Measurements from ENCODE around the gene OR10V1.

The OR10V1 gene

DNA sequence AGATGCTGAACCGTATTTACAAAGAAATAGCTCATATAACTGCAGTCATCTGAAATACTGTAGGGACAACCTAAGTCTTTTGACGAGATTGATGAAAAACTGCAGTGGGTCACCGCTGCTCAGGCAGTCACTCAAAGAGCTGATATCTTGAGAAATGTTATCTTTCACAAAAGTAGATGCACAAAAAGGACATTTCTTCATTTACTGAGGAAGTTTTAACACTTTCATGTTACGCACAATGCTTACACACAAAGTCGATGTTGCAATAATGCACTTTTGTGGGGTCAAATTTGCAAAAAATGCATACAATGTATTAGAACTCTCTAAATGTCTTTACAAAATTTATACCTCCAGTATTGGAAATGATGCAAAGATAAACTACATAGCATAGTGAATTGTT, 16.2 kb upstream of the OR10V1 start:
- ATAC-seq: no peak
- TF ChIP-seq, protein P1, sequence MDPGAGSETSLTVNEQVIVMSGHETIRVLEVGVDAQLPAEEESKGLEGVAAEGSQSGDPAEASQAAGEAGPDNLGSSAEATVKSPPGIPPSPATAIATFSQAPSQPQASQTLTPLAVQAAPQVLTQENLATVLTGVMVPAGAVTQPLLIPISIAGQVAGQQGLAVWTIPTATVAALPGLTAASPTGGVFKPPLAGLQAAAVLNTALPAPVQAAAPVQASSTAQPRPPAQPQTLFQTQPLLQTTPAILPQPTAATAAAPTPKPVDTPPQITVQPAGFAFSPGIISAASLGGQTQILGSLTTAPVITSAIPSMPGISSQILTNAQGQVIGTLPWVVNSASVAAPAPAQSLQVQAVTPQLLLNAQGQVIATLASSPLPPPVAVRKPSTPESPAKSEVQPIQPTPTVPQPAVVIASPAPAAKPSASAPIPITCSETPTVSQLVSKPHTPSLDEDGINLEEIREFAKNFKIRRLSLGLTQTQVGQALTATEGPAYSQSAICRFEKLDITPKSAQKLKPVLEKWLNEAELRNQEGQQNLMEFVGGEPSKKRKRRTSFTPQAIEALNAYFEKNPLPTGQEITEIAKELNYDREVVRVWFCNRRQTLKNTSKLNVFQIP (CRISPR knock-in tag; IDR thresholded peaks at IDR 0.05; ENCODE audit: borderline replicate concordance, low read depth): no peak

DNA sequence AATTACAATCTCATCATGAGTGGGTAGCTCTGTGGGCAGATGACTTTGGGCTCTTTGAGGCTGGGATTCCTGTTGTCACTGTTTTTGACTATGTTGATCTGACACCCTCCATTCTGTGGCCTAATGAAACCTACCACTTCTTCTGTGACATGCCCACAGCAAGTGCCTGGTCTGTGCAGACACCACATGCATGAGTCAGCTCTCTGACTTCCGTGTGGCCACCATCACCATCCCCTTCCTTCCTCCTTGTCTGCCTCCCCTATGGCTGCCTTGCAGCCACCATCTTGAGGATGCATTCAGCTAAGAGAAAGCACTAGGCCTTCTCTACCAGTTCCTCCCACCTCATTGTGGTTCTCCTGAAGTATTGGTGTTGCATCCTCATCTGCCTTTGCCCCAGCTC, 15.3 kb upstream of the OR10V1 start:
- no peak for ATAC-seq
- TF ChIP-seq, protein P1 (CRISPR knock-in tag; IDR thresholded peaks at IDR 0.05; ENCODE audit: borderline replicate concordance, low read depth): no peak
- TF ChIP-seq SNAI2 (CRISPR knock-in tag; IDR thresholded peaks at IDR 0.05) (no peak), ZNF8 (CRISPR knock-in tag; IDR thresholded peaks at IDR 0.05) (no peak), PPARA (CRISPR knock-in tag; IDR thresholded peaks at IDR 0.05; ENCODE audit: borderline replicate concordance) (no peak), ARNTL (CRISPR knock-in tag; IDR thresholded peaks at IDR 0.05; ENCODE audit: borderline replicate concordance, low read depth) (no peak), ZNF70 (CRISPR knock-in tag; IDR thresholded peaks at IDR 0.05) (no peak), TCF4 (CRISPR knock-in tag; IDR thresholded peaks at IDR 0.05; ENCODE audit: borderline replicate concordance) (no peak), BACH2 (CRISPR knock-in tag; IDR thresholded peaks at IDR 0.05; ENCODE audit: borderline replicate concordance) (no peak), ZC3H10 (CRISPR knock-in tag; IDR thresholded peaks at IDR 0.05) (no peak)
- TF ChIP-seq, protein P2, sequence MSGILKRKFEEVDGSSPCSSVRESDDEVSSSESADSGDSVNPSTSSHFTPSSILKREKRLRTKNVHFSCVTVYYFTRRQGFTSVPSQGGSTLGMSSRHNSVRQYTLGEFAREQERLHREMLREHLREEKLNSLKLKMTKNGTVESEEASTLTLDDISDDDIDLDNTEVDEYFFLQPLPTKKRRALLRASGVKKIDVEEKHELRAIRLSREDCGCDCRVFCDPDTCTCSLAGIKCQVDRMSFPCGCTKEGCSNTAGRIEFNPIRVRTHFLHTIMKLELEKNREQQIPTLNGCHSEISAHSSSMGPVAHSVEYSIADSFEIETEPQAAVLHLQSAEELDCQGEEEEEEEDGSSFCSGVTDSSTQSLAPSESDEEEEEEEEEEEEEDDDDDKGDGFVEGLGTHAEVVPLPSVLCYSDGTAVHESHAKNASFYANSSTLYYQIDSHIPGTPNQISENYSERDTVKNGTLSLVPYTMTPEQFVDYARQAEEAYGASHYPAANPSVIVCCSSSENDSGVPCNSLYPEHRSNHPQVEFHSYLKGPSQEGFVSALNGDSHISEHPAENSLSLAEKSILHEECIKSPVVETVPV (CRISPR knock-in tag; IDR thresholded peaks at IDR 0.05): no peak
- TF ChIP-seq, protein P3, sequence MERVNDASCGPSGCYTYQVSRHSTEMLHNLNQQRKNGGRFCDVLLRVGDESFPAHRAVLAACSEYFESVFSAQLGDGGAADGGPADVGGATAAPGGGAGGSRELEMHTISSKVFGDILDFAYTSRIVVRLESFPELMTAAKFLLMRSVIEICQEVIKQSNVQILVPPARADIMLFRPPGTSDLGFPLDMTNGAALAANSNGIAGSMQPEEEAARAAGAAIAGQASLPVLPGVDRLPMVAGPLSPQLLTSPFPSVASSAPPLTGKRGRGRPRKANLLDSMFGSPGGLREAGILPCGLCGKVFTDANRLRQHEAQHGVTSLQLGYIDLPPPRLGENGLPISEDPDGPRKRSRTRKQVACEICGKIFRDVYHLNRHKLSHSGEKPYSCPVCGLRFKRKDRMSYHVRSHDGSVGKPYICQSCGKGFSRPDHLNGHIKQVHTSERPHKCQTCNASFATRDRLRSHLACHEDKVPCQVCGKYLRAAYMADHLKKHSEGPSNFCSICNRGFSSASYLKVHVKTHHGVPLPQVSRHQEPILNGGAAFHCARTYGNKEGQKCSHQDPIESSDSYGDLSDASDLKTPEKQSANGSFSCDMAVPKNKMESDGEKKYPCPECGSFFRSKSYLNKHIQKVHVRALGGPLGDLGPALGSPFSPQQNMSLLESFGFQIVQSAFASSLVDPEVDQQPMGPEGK (CRISPR knock-in tag; IDR thresholded peaks at IDR 0.05; ENCODE audit: borderline replicate concordance): no peak

DNA sequence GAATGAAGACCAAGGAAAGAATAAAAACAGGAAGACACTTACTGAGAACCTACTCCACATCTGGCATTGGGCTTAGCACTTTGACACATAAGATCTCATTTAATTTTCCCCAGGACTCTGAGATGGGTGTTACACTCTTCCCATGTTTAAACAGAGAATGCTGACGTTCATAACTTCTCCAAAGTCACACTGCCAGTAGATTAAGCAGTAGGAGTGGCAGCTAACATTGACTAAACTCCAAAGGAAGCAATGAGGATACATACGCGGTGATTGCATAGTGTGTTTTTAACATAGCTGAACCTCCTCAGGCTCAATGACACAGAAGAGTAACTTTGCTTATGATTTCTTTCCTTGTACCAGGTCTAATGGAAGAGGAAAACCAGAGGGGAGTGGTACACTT, 14.5 kb upstream of the OR10V1 start:
- TF ChIP-seq BACH2 (CRISPR knock-in tag; IDR thresholded peaks at IDR 0.05; ENCODE audit: borderline replicate concordance) (no peak), GLIS3 (CRISPR knock-in tag; IDR thresholded peaks at IDR 0.05) (no peak), CSDC2 (CRISPR knock-in tag; IDR thresholded peaks at IDR 0.05) (no peak), ZNF70 (CRISPR knock-in tag; IDR thresholded peaks at IDR 0.05) (no peak), ZNF565 (CRISPR knock-in tag; conservative IDR thresholded peaks at IDR 0.05; ENCODE audit: low read depth) (no peak), ZC3H10 (CRISPR knock-in tag; IDR thresholded peaks at IDR 0.05) (no peak), PPARA (CRISPR knock-in tag; IDR thresholded peaks at IDR 0.05; ENCODE audit: borderline replicate concordance) (no peak), ZFP3 (CRISPR knock-in tag; IDR thresholded peaks at IDR 0.05) (no peak), SNAI2 (CRISPR knock-in tag; IDR thresholded peaks at IDR 0.05) (no peak), RARB (CRISPR knock-in tag; IDR thresholded peaks at IDR 0.05) (no peak)
- TF ChIP-seq, protein P4, sequence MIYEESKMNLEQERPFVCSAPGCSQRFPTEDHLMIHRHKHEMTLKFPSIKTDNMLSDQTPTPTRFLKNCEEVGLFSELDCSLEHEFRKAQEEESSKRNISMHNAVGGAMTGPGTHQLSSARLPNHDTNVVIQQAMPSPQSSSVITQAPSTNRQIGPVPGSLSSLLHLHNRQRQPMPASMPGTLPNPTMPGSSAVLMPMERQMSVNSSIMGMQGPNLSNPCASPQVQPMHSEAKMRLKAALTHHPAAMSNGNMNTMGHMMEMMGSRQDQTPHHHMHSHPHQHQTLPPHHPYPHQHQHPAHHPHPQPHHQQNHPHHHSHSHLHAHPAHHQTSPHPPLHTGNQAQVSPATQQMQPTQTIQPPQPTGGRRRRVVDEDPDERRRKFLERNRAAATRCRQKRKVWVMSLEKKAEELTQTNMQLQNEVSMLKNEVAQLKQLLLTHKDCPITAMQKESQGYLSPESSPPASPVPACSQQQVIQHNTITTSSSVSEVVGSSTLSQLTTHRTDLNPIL (CRISPR knock-in tag; IDR thresholded peaks at IDR 0.05; ENCODE audit: low read depth): no peak
- TF ChIP-seq, protein P2 (CRISPR knock-in tag; IDR thresholded peaks at IDR 0.05): no peak
- TF ChIP-seq, protein P5, sequence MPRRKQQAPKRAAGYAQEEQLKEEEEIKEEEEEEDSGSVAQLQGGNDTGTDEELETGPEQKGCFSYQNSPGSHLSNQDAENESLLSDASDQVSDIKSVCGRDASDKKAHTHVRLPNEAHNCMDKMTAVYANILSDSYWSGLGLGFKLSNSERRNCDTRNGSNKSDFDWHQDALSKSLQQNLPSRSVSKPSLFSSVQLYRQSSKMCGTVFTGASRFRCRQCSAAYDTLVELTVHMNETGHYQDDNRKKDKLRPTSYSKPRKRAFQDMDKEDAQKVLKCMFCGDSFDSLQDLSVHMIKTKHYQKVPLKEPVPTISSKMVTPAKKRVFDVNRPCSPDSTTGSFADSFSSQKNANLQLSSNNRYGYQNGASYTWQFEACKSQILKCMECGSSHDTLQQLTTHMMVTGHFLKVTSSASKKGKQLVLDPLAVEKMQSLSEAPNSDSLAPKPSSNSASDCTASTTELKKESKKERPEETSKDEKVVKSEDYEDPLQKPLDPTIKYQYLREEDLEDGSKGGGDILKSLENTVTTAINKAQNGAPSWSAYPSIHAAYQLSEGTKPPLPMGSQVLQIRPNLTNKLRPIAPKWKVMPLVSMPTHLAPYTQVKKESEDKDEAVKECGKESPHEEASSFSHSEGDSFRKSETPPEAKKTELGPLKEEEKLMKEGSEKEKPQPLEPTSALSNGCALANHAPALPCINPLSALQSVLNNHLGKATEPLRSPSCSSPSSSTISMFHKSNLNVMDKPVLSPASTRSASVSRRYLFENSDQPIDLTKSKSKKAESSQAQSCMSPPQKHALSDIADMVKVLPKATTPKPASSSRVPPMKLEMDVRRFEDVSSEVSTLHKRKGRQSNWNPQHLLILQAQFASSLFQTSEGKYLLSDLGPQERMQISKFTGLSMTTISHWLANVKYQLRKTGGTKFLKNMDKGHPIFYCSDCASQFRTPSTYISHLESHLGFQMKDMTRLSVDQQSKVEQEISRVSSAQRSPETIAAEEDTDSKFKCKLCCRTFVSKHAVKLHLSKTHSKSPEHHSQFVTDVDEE (CRISPR knock-in tag; IDR thresholded peaks at IDR 0.05): no peak
- TF ChIP-seq, protein P1 (CRISPR knock-in tag; IDR thresholded peaks at IDR 0.05; ENCODE audit: borderline replicate concordance, low read depth): no peak
- no peak for ATAC-seq
